Inflammatory macrophage treated with lipopolysaccharide for 4 hours (primary cell): ENCODE data around the gene SPATA17.
A peak's percentile ranks its signal among the peaks of the same experiment; 100 is the strongest.

ENCODE experiments used
- DNase-seq: peaks from one replicate; pipeline ENCODE4 v3.0.0-alpha.2; 2020

SPATA17 gene

DNA sequence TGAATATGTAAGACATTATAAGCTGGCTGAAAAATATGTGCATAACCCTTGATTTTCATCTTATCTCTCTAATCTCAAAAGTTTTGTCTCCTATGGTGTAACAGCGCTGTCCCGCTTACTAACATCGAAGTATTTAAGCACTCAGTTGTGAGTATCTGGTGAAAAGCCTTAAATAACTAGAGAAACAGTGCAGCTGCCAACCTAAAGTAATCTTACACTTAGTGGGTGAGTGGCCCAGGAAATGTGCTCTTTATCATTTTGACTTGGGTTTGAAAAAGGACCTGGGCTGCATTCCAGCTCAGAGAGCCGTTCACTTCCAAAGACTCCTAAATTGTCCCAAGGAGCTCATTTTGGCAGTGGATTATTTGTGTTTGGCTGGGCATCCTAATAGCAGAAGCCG lies 225.9 kb downstream of the SPATA17 start:
- no peak for DNase-seq

DNA sequence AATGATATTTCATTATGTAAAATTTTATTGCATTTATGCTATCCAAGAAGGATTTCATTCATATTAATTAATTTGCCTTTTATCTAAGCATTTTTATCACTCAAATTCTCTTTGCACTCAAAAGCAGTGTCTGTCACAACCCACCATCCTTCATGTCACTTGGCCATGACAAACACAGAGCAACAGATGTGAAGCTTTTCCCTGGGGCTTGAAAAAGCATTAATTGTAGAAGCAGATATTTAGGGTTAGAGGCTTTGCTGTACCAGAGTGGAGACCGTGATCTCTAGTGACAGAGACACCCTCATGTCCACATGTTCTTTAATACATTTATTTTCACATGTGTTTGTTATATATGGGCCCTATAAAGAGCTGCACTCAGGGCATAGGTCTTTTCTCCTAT lies 230.5 kb downstream of the SPATA17 start:
- DNase-seq, result no peak

DNA sequence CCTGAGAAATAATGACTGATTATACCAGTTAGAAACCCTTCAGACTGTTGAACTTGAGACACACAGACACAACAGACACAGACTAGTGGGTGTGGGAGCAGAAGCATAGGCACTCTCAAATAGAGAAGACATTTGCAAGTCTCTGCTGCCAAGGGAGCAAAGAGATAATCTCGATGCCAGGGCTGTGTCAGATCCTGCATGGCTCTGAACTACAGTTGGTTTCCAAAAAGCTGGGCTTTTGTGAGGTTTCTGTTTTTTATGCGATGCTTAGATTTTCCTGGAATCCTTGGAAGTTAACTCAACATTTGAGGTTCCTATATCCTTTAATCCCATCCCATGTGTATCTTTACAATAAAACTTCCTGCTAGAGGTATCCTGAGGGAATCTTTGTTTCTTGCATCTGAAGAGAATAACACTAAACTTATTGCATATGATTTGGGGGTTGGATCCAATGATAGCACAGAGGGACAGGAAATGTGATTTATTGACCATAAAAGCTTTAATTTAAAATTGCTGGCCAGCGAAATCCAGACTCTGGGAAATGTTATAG lies 236.4 kb downstream of the SPATA17 start:
- no peak for DNase-seq

DNA sequence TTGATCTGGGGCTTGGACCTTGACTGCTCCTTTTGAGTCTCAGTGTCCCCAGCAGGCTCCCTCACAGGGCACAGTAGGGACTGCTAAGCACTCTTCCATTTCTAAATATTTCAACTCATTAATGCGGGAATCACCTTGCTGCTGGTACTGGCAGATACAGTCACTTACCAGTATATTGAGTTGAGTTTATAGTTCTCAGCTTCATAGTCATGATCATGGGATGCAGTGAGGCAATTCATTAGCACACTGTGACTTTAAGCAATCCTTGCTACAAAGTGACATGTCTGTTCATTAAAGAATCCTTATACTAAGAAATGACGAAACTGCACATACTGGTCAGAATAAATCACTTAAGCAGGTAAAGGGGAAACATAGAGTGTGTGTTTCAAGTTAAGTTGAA lies 240.8 kb downstream of the SPATA17 start:
- DNase-seq, result no peak

- DNase-seq, result no peak
Observed at GRCh38 chr1:217875229-217875628, 244.1 kb downstream of the SPATA17 start.

- no peak for DNase-seq
Observed at GRCh38 chr1:217876401-217876800, 245.3 kb downstream of the SPATA17 start.

DNA sequence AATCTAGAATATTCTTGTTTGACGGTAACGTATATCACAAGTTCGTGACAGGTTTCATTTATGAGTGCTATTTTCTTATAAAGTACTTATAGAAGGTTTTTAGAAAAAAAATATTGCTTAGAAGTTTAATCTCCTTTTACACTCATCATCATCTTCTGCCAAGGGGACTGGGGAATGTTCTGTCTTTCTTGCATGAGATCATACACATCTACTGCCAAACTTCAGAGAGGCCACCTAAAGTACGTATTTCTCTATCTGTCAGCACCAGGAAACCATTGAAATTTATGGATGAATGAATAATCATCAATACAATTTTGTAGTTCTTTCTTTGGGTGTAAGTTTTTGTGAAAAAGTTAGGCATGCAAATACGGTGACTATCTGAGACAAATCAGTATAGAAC lies 245.8 kb downstream of the SPATA17 start:
- no peak for DNase-seq

- DNase-seq, result no peak
Observed at GRCh38 chr1:217881131-217881543, 250.0 kb downstream of the SPATA17 start.

- no peak for DNase-seq
Observed at GRCh38 chr1:217881607-217882332, 250.6 kb downstream of the SPATA17 start.

DNA sequence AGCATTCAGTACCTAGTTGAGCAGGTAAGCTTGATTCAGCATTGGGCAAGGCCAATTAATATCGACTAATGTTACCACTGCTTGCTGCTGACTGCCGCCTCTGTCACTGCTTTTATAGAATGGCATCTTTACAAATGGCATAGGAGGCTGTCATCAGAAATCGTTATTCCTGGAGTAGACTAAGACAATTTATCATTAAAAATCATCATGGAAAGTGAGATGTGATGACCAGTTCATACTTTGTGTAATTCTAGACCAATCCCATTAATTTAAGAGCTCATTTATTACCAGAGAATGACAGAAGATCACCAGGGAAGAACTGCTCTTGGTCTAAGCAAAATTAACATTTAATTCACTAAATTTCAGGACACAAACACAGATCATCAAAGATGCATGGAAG lies 254.0 kb downstream of the SPATA17 start:
- DNase-seq, result no peak

- no peak for DNase-seq
Observed at GRCh38 chr1:217888328-217888727, 257.2 kb downstream of the SPATA17 start.

DNA sequence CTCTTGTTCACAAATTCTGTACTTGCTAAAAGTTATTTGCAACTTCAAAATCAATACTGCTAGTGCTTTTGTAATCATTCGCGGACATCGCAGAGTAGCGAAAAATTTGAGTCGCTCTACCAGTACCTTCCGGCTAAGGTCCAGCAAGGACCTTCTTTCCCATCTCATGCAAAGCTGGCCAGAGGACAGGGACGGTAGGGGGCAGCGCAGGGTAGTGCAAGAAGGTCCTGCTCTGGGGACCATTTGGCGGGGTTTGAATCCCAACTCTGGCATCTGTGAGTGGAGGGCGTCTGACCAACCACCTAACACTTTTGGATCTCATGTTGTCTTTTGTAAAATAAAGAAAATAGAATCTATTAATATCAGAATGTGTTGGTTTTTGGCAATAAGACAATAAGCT lies 258.3 kb downstream of the SPATA17 start:
- no peak for DNase-seq

- DNase-seq, result no peak
Observed at GRCh38 chr1:217891966-217892365, 260.8 kb downstream of the SPATA17 start.

GRCh38 chr1:217892750-217893149 lies 261.6 kb downstream of the SPATA17 start:
- DNase-seq, result no peak

DNA sequence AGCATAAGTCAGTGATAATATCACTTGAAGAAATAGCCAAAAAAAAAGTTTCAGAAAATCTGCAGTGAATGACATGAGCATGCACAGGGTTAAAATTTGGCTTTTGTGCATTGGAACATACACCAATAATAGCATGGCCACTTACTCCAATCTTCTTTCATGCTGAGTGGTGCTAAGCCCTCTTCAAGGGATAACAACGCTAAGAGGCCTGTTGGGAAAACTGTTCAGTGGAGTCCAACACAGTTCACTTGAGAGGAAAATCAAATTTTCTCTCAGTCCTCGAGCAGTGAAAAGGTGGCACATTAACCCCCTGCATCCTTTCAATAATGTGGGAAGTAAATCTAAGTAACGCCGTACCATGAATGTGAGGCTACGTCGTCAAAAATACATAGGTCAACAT lies 264.7 kb downstream of the SPATA17 start:
- no peak for DNase-seq

DNA sequence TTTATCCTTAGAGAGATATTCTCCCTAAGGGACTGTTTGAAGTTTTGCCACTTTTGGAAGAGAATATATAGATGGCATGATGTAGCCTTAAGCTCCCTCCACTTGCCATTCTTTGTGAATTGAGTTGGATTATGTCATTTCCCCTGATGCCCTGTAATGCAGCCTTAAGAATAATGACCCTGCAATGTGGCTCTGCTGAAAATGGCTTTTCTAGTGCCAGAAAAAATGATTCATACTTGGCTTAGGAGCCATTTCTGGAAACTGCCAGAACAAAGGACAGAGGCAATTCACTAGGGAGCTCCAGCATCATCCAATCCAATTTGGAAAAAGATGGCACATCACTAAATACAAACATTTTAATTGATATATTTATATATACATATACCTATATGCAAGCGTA lies 265.3 kb downstream of the SPATA17 start:
- DNase-seq, result no peak

GRCh38 chr1:217897100-217897499 lies 266.0 kb downstream of the SPATA17 start:
- DNase-seq, result no peak

- DNase-seq, result no peak
Observed at GRCh38 chr1:217899614-217900013, 268.5 kb downstream of the SPATA17 start.

GRCh38 chr1:217907504-217907903 lies 276.4 kb downstream of the SPATA17 start:
- DNase-seq, result peak; percentile 16

DNA sequence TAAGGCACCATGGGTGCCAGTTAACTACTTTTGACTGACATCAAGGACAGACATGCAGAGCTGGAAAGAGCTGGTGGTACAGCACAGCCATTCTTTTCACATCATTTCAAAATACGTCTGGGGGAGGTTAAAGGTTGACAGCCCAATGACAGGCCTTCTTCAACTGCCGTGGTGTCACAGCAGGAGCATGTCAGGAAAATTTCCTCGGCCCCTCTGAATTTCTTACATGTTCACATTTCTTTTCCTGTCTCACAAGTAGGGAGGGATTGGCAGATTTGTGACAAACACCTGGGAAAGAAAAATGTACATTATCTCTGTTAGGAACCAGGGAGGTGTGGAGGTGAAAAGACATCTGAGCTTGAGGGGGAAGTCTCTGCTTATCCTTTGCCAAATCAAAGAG lies 279.1 kb downstream of the SPATA17 start:
- no peak for DNase-seq

DNA sequence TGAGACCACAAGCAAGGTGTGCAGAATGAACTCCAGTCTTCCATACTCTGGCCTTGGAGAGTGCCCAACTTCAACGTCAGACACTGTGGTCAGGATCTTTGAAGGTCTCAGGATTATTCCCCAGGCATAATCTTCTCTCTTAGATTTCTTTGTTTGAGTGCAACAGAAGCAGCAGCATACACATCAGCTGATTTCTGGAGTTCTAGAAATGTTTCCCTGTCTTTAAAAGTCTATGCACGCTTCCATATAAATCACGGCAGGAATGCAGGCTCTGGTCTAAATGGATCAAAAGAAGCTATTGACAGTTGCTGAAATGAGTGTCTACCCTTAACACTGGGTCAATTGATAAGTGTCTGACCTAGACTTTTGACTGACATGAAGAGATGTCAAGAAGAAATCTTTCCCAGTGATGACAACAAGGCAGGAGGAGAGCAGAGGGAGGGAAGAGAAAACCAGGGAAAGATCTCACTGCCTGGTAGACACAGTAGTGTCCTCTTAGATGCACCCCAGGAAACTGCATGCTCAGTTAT lies 279.7 kb downstream of the SPATA17 start:
- no peak for DNase-seq

DNA sequence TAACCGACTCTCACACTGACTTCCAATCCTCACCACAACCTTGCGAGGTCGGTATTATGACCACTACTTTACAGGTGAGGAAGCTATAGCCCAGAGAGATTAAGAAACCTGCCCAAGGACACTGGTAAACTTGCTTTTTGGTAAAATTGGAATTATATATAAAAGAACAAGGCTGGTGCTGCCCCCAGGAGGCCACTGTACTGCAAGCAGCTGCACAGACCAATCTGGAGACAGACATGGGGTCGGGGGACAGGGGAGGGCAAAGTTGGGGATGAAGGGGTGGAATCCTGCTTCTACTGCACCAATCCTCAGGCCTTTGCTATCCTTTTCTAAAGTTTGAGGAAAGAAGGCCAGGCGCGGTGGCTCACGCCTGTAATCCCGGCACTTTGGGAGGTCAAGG lies 280.8 kb downstream of the SPATA17 start:
- no peak for DNase-seq

- no peak for DNase-seq
Observed at GRCh38 chr1:217917281-217917887, 286.2 kb downstream of the SPATA17 start.

GRCh38 chr1:217919683-217920388 lies 288.7 kb downstream of the SPATA17 start:
- DNase-seq, result no peak
